Measurements from ENCODE around the gene C2orf15. TPM values are rescaled to one million over a fixed set of nuclear protein-coding genes. Genes with fewer than 3 reads are reported as not detected.

Gene C2orf15
- total RNA-seq, 4 donors from 2014 or later: 3.7 to 7.1 (median 5.4) TPM; not detected in 1

GRCh38 chr2:99140860-99141109 is 722 bp upstream of the C2orf15 start:
- peak overlapping the region; percentile 60 to 85 (median 75) for H3K4me3 ChIP-seq
- H3K36me3 ChIP-seq: no peaks in the 10 kb centered on the region
- no peaks in the 10 kb centered on the region for H3K27me3 ChIP-seq
- peaks cover 0 to 4% (median 0%) of the 10 kb centered on the region in 4 donors for H3K4me1 ChIP-seq
- TF ChIP-seq CTCF (IDR thresholded peaks at IDR 0.05) (no peak), POLR2A (IDR thresholded peaks at IDR 0.05) (no peak)
- peak overlapping the region; percentile 89 to 96 (median 94) for H3K27ac ChIP-seq
- H3K9me3 ChIP-seq: no peaks in the 10 kb centered on the region
- DNase-seq: no peak

- Histone ChIP-seq H3K4me1 (peaks cover 0 to 10% (median 3%) of the 10 kb centered on the region in 4 donors), H3K27ac (no peak overlapping the region), H3K27me3 (no peaks in the 10 kb centered on the region), H3K36me3 (no peaks in the 10 kb centered on the region), H3K4me3 (no peak overlapping the region), H3K9me3 (no peaks in the 10 kb centered on the region)
- TF ChIP-seq CTCF (IDR thresholded peaks at IDR 0.05): no peak
- TF ChIP-seq POLR2A (IDR thresholded peaks at IDR 0.05): no peak
- DNase-seq: no peak
Observed at GRCh38 chr2:99150706-99151105, 9.2 kb downstream of the C2orf15 start.

- Histone ChIP-seq H3K9me3 (no peaks in the 10 kb centered on the region), H3K4me1 (peaks cover 0 to 17% (median 8%) of the 10 kb centered on the region in 4 donors), H3K36me3 (no peaks in the 10 kb centered on the region), H3K27me3 (no peaks in the 10 kb centered on the region), H3K4me3 (no peak overlapping the region), H3K27ac (no peak overlapping the region)
- no peak for DNase-seq
- no peak for TF ChIP-seq CTCF (IDR thresholded peaks at IDR 0.05)
- TF ChIP-seq POLR2A (IDR thresholded peaks at IDR 0.05): no peak
Observed at GRCh38 chr2:99152199-99152895, 10.8 kb downstream of the C2orf15 start.

GRCh38 chr2:99153921-99154604 is 12.6 kb downstream of the C2orf15 start:
- Histone ChIP-seq H3K27me3 (no peaks in the 10 kb centered on the region), H3K9me3 (no peaks in the 10 kb centered on the region), H3K27ac (peak overlapping the region; percentile 84 to 91 (median 88)), H3K4me3 (peak overlapping the region; percentile 62 to 75 (median 68)), H3K4me1 (peaks cover 0 to 17% (median 8%) of the 10 kb centered on the region in 4 donors), H3K36me3 (no peaks in the 10 kb centered on the region)
- TF ChIP-seq CTCF (IDR thresholded peaks at IDR 0.05): no peak
- TF ChIP-seq POLR2A (IDR thresholded peaks at IDR 0.05): no peak
- DNase-seq: no peak

- Histone ChIP-seq H3K27me3 (no peaks in the 10 kb centered on the region), H3K4me3 (peak within 1 kb of the TSS; percentile 62 to 75 (median 68)), H3K36me3 (no peaks in the 10 kb centered on the region), H3K27ac (peak within 1 kb of the TSS; percentile 84 to 91 (median 88)), H3K4me1 (peaks cover 0 to 17% (median 8%) of the 10 kb centered on the region in 4 donors), H3K9me3 (no peaks in the 10 kb centered on the region)
- DNase-seq: peak; percentile 91 to 97 (median 93)
- TF ChIP-seq POLR2A (IDR thresholded peaks at IDR 0.05): peak; percentile 68
- TF ChIP-seq CTCF (IDR thresholded peaks at IDR 0.05): peak in 3 of 6 experiments; percentile 13 to 17 (median 14)
Observed at GRCh38 chr2:99154643-99155536, 13.4 kb downstream of the C2orf15 start, which contains the start of the genes LIPT1 and TSGA10. Gene LIPT1 (plus strand): TSS chr2:99154967. CDS start chr2:99161958, 6,991 bp downstream. Gene TSGA10 (minus strand): TSS chr2:99154942. CDS start chr2:99109439, 45,503 bp downstream.
